Fibroblast of lung (primary cell): ENCODE measurements around the gene SH3RF1. TPM values are rescaled to one million over a fixed set of nuclear protein-coding genes. Genes with fewer than 3 reads are reported as not detected.
A peak's percentile ranks its signal among the peaks of the same experiment; 100 is the strongest.

Experiments
- DNase-seq, 2 donors: peaks; one replicate each; pipeline versions ENCODE4 v3.0.0 to v3.0.0-alpha.2; 2010; ENCODE audit warnings: low read depth in 2 of 2
- H2AFZ ChIP-seq: 2 replicates; pipeline ENCODE4 v1.5.1; 2012; ENCODE audit warnings: low read length, control low read depth, inconsistent platforms
- H3K27ac ChIP-seq: 2 replicates; pipeline ENCODE4 v1.5.1; 2011; ENCODE audit warnings: low read length, control low read depth; ENCODE audit not compliant: insufficient read depth
- H3K27me3 ChIP-seq: 2 replicates; pipeline ENCODE4 v1.5.1; 2011; ENCODE audit warnings: mild to moderate bottlenecking, low read length; ENCODE audit not compliant: control insufficient read depth, insufficient read depth
- H3K36me3 ChIP-seq: 2 replicates; pipeline ENCODE4 v1.5.1; 2011; ENCODE audit warnings: low read length; ENCODE audit not compliant: control insufficient read depth, insufficient read depth
- H3K4me1 ChIP-seq: 2 replicates; pipeline ENCODE4 v1.5.1; 2011; ENCODE audit warnings: low read length; ENCODE audit not compliant: control insufficient read depth, insufficient read depth; ENCODE audit errors: extremely low read depth
- H3K4me2 ChIP-seq: 2 replicates; pipeline ENCODE4 v1.5.1; 2011; ENCODE audit warnings: low read length, control low read depth; ENCODE audit not compliant: insufficient read depth; ENCODE audit errors: extremely low read depth
- H3K4me3 ChIP-seq, 4 experiments: fragments of 200-600 bp in 1 of 4; sonication (generic) in 1 of 4; replicated peaks in 1 of 4; 2 replicates each; pipeline ENCODE4 v1.5.1; 2011 to 2016; ENCODE audit warnings: low read length in 4 of 4, low read depth in 3 of 4, mild to moderate bottlenecking in 3 of 4, control low read depth in 2 of 4, inconsistent platforms in 1 of 4, mixed read lengths in 1 of 4; ENCODE audit not compliant: insufficient read depth in 1 of 4; ENCODE audit errors: control extremely low read depth in 1 of 4
- H3K79me2 ChIP-seq: 2 replicates; pipeline ENCODE4 v1.5.1; 2012; ENCODE audit warnings: mild to moderate bottlenecking, low read length, inconsistent platforms; ENCODE audit not compliant: control insufficient read depth, insufficient read depth
- H3K9ac ChIP-seq: 2 replicates; pipeline ENCODE4 v1.5.1; 2011; ENCODE audit warnings: mild to moderate bottlenecking, low read length, control low read depth; ENCODE audit not compliant: insufficient read depth
- H3K9me3 ChIP-seq: 2 replicates; pipeline ENCODE4 v1.5.1; 2012; ENCODE audit warnings: low read depth, low read length; ENCODE audit not compliant: control insufficient read depth, insufficient read depth
- H4K20me1 ChIP-seq: 2 replicates; pipeline ENCODE4 v1.5.1; 2011; ENCODE audit warnings: low read length; ENCODE audit not compliant: control insufficient read depth, insufficient read depth; ENCODE audit errors: extremely low read depth
- EZH2 ChIP-seq: IDR thresholded peaks from 2 replicates; pipeline ENCODE4 v1.5.1; 2012; ENCODE audit warnings: low read length, control low read depth, mild to moderate bottlenecking; ENCODE audit errors: missing control alignments
- polyA plus RNA-seq, 2 donors: library from polyadenylated mRNA; depleted of rRNA in 1 of 2; stranded (reverse) in 1 of 2; unstranded in 1 of 2; fragments of >200 nt; gene quantifications; 2 replicates each; pipeline ENCODE4 v1.2.1, GENCODE V29; 2011 to 2012; ENCODE audit warnings: missing spikeins in 1 of 2
- total RNA-seq: library from RNA; depleted of rRNA; stranded (reverse); fragments of >200 nt; gene quantifications from 2 replicates; pipeline ENCODE4 v1.2.1, GENCODE V29; 2014
- TF ChIP-seq, protein P1 (sequence below), 2 donors: IDR thresholded peaks in 1 of 2; conservative IDR thresholded peaks in 1 of 2; 1 replicate in 1 of 2; 2 replicates in 1 of 2; pipeline ENCODE4 v1.5.1; 2011 to 2012; ENCODE audit warnings: low read length in 2 of 2, control low read depth in 1 of 2, inconsistent platforms in 1 of 2, low read depth in 1 of 2, mild to moderate bottlenecking in 1 of 2

The SH3RF1 gene
- total and polyA plus RNA-seq, 2 donors (not counting 1 experiment from before 2014, with no cell fraction given) = 13.0 to 18.8 TPM

DNA sequence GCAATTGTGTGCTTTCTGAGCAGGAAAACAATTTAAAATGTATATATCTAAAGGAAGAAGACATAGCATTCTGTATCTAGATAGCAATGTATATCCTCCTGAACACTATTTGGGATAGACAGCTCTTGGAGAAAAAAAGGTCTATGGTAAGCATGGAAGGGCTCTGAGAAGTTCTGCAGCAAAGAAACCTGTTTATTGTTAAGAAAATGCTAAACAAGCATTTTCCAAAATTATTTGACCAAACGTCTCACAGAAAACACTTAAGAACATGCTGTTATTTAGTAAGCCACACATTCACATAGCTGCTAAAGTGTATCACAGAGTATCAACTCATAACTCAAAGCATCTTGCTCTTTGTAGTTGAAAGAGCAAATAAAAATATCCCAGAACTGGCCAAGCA is 67.9 kb downstream of the SH3RF1 start:
- no peak for DNase-seq
- no peak overlapping the region for H2AFZ ChIP-seq
- no peak overlapping the region for H3K27ac ChIP-seq
- H3K4me1 ChIP-seq = peaks cover 10% of the 10 kb centered on the region
- TF ChIP-seq, protein P1, sequence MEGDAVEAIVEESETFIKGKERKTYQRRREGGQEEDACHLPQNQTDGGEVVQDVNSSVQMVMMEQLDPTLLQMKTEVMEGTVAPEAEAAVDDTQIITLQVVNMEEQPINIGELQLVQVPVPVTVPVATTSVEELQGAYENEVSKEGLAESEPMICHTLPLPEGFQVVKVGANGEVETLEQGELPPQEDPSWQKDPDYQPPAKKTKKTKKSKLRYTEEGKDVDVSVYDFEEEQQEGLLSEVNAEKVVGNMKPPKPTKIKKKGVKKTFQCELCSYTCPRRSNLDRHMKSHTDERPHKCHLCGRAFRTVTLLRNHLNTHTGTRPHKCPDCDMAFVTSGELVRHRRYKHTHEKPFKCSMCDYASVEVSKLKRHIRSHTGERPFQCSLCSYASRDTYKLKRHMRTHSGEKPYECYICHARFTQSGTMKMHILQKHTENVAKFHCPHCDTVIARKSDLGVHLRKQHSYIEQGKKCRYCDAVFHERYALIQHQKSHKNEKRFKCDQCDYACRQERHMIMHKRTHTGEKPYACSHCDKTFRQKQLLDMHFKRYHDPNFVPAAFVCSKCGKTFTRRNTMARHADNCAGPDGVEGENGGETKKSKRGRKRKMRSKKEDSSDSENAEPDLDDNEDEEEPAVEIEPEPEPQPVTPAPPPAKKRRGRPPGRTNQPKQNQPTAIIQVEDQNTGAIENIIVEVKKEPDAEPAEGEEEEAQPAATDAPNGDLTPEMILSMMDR (conservative IDR thresholded peaks at IDR 0.05 in 1 of 2, IDR thresholded peaks at IDR 0.05 in 1 of 2; ENCODE audit: low read depth in 1 of 2, low read length in 2 of 2) = no peak
- no peak for TF ChIP-seq EZH2
- H3K36me3 ChIP-seq = no peaks in the 10 kb centered on the region
- no peak overlapping the region for H3K4me3 ChIP-seq
- H3K9me3 ChIP-seq = no peaks in the 10 kb centered on the region
- H3K4me2 ChIP-seq = no peak overlapping the region
- peaks cover 44% of the 10 kb centered on the region for H3K79me2 ChIP-seq
- H3K9ac ChIP-seq = no peak overlapping the region
- H3K27me3 ChIP-seq = no peaks in the 10 kb centered on the region
- H4K20me1 ChIP-seq = no peaks in the 10 kb centered on the region

DNA sequence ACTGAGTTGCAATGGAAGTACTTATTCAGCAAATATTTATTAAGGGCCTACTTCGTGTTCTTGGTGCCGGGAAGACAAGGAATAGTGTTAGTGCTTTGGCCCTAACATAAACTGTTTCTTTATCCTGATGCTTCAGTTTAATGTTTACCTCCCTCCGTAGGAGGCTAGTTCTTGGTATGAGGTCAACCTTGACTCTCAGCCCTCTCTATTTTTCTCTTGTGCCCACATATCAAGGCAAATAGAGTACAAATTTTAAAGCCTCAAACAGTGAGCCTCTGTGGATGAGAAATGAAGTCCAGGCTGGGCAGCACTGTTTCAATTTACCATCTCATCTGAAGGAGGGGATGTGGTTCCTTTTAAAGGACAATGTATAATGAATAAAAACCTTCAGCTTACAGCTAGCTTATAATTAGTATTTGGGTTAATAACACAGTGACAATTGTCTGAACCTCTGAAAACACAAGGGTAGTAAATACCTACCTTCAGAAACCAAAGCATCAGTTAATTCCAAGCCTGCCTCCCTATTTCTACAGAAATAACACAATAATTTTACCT is 68.5 kb downstream of the SH3RF1 start:
- Histone ChIP-seq H3K9me3 (no peaks in the 10 kb centered on the region), H4K20me1 (no peaks in the 10 kb centered on the region), H3K27ac (peak overlapping the region; percentile 68), H3K79me2 (peaks cover 39% of the 10 kb centered on the region), H3K4me2 (peak overlapping the region; percentile 42), H3K4me3 (no peak overlapping the region), H3K36me3 (no peaks in the 10 kb centered on the region), H3K4me1 (peaks cover 8% of the 10 kb centered on the region), H2AFZ (no peak overlapping the region), H3K9ac (no peak overlapping the region), H3K27me3 (no peaks in the 10 kb centered on the region)
- TF ChIP-seq, protein P1 (conservative IDR thresholded peaks at IDR 0.05 in 1 of 2, IDR thresholded peaks at IDR 0.05 in 1 of 2; ENCODE audit: low read depth in 1 of 2, low read length in 2 of 2) = peak in 1 of 2 donors; percentile 5
- no peak for TF ChIP-seq EZH2
- no peak for DNase-seq

- no peaks in the 10 kb centered on the region for H3K9me3 ChIP-seq
- H3K27ac ChIP-seq = peak overlapping the region; percentile 68
- no peaks in the 10 kb centered on the region for H3K27me3 ChIP-seq
- H4K20me1 ChIP-seq = no peaks in the 10 kb centered on the region
- H3K4me1 ChIP-seq = peaks cover 8% of the 10 kb centered on the region
- H3K4me2 ChIP-seq = peak overlapping the region; percentile 42
- no peak overlapping the region for H3K9ac ChIP-seq
- H3K79me2 ChIP-seq = peaks cover 32% of the 10 kb centered on the region
- no peak overlapping the region for H2AFZ ChIP-seq
- TF ChIP-seq, protein P1 (conservative IDR thresholded peaks at IDR 0.05 in 1 of 2, IDR thresholded peaks at IDR 0.05 in 1 of 2; ENCODE audit: low read depth in 1 of 2, low read length in 2 of 2) = no peak
- TF ChIP-seq EZH2 = no peak
- no peaks in the 10 kb centered on the region for H3K36me3 ChIP-seq
- H3K4me3 ChIP-seq = no peak overlapping the region
- DNase-seq = peak in 1 of 2 donors; percentile 42
Measured at GRCh38 chr4:169201222-169202144, 69.3 kb downstream of the SH3RF1 start.
